ENCODE data around the gene SMARCA1.

Gene SMARCA1

DNA sequence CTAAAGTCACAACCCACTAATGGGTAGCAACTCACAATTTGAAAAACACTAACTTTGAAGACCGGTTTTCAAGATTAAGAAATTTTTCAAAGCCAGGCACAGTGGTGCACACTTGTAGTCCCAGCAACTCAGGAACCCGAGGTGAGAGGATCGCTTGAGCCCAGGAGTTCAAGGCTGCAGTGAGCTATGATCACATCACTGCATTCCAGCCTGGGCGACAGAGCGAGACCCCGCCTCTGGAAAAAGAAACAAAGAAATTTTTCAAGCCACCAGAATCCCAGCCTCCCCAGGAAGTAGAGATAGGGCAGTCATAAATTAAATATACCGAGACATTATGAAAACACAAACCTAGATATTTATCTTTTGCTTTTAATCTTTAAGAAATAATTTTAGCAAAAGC lies 13.0 kb downstream of the SMARCA1 start:
- no peak overlapping the region for H3K9ac ChIP-seq (ENCODE audit: low read length)
- no peak for DNase-seq
- no peak overlapping the region for H3K4me2 ChIP-seq (ENCODE audit: low read depth, low read length)
- no peaks in the 10 kb centered on the region for H3K27me3 ChIP-seq (replicated peaks; ENCODE audit: insufficient read depth, low read length)
- no peaks in the 10 kb centered on the region for H3K9me3 ChIP-seq (replicated peaks; ENCODE audit: insufficient read depth, low read length)
- H2AFZ ChIP-seq (ENCODE audit: low read length): no peak overlapping the region
- H3K9me2 ChIP-seq (replicated peaks; ENCODE audit: insufficient read depth, low read length): no peaks in the 10 kb centered on the region
- H3F3A ChIP-seq (ENCODE audit: insufficient read depth, low read length): no peaks in the 10 kb centered on the region
- H3K79me2 ChIP-seq (ENCODE audit: low read length): no peaks in the 10 kb centered on the region
- no peak overlapping the region for H3K4me3 ChIP-seq (ENCODE audit: low read length)
- no peak overlapping the region for H3K27ac ChIP-seq (ENCODE audit: low read length)
- H3K4me1 ChIP-seq (ENCODE audit: low read length): no peaks in the 10 kb centered on the region
- H4K20me1 ChIP-seq (ENCODE audit: insufficient read depth, low read length): no peaks in the 10 kb centered on the region
- TF ChIP-seq, protein P1, sequence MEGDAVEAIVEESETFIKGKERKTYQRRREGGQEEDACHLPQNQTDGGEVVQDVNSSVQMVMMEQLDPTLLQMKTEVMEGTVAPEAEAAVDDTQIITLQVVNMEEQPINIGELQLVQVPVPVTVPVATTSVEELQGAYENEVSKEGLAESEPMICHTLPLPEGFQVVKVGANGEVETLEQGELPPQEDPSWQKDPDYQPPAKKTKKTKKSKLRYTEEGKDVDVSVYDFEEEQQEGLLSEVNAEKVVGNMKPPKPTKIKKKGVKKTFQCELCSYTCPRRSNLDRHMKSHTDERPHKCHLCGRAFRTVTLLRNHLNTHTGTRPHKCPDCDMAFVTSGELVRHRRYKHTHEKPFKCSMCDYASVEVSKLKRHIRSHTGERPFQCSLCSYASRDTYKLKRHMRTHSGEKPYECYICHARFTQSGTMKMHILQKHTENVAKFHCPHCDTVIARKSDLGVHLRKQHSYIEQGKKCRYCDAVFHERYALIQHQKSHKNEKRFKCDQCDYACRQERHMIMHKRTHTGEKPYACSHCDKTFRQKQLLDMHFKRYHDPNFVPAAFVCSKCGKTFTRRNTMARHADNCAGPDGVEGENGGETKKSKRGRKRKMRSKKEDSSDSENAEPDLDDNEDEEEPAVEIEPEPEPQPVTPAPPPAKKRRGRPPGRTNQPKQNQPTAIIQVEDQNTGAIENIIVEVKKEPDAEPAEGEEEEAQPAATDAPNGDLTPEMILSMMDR (IDR thresholded peaks at IDR 0.05; ENCODE audit: low read length): no peak
- TF ChIP-seq EZH2 (optimal IDR thresholded peaks at IDR 0.05; ENCODE audit: low read depth, low read length): no peak
- TF ChIP-seq EZH2phosphoT487 (IDR thresholded peaks at IDR 0.05; ENCODE audit: low read length): no peak
- no peaks in the 10 kb centered on the region for H3K36me3 ChIP-seq (replicated peaks; ENCODE audit: insufficient read depth, low read length)

- no peaks in the 10 kb centered on the region for H3K36me3 ChIP-seq (replicated peaks; ENCODE audit: insufficient read depth, low read length)
- DNase-seq: no peak
- H3F3A ChIP-seq (ENCODE audit: insufficient read depth, low read length): no peaks in the 10 kb centered on the region
- H3K27ac ChIP-seq (ENCODE audit: low read length): no peak overlapping the region
- H3K79me2 ChIP-seq (ENCODE audit: low read length): no peaks in the 10 kb centered on the region
- no peaks in the 10 kb centered on the region for H3K9me3 ChIP-seq (replicated peaks; ENCODE audit: insufficient read depth, low read length)
- no peaks in the 10 kb centered on the region for H3K4me1 ChIP-seq (ENCODE audit: low read length)
- H2AFZ ChIP-seq (ENCODE audit: low read length): no peak overlapping the region
- no peaks in the 10 kb centered on the region for H4K20me1 ChIP-seq (ENCODE audit: insufficient read depth, low read length)
- no peak for TF ChIP-seq EZH2phosphoT487 (IDR thresholded peaks at IDR 0.05; ENCODE audit: low read length)
- no peak overlapping the region for H3K9ac ChIP-seq (ENCODE audit: low read length)
- no peak overlapping the region for H3K4me3 ChIP-seq (ENCODE audit: low read length)
- no peaks in the 10 kb centered on the region for H3K9me2 ChIP-seq (replicated peaks; ENCODE audit: insufficient read depth, low read length)
- no peaks in the 10 kb centered on the region for H3K27me3 ChIP-seq (replicated peaks; ENCODE audit: insufficient read depth, low read length)
- no peak overlapping the region for H3K4me2 ChIP-seq (ENCODE audit: low read depth, low read length)
Observed at GRCh38 chrX:129497146-129497843, 26.0 kb downstream of the SMARCA1 start.

- no peak overlapping the region for H3K9ac ChIP-seq (ENCODE audit: low read length)
- no peak for DNase-seq
- TF ChIP-seq EZH2 (optimal IDR thresholded peaks at IDR 0.05; ENCODE audit: low read depth, low read length) (no peak), EZH2phosphoT487 (IDR thresholded peaks at IDR 0.05; ENCODE audit: low read length) (no peak)
- TF ChIP-seq, protein P1 (IDR thresholded peaks at IDR 0.05; ENCODE audit: low read length): no peak
- H3K4me1 ChIP-seq (ENCODE audit: low read length): no peaks in the 10 kb centered on the region
- H3K27me3 ChIP-seq (replicated peaks; ENCODE audit: insufficient read depth, low read length): no peaks in the 10 kb centered on the region
- no peaks in the 10 kb centered on the region for H4K20me1 ChIP-seq (ENCODE audit: insufficient read depth, low read length)
- no peaks in the 10 kb centered on the region for H3K9me2 ChIP-seq (replicated peaks; ENCODE audit: insufficient read depth, low read length)
- no peaks in the 10 kb centered on the region for H3F3A ChIP-seq (ENCODE audit: insufficient read depth, low read length)
- H3K9me3 ChIP-seq (replicated peaks; ENCODE audit: insufficient read depth, low read length): no peaks in the 10 kb centered on the region
- no peak overlapping the region for H3K4me2 ChIP-seq (ENCODE audit: low read depth, low read length)
- no peaks in the 10 kb centered on the region for H3K36me3 ChIP-seq (replicated peaks; ENCODE audit: insufficient read depth, low read length)
- H3K4me3 ChIP-seq (ENCODE audit: low read length): no peak overlapping the region
- no peak overlapping the region for H2AFZ ChIP-seq (ENCODE audit: low read length)
- H3K79me2 ChIP-seq (ENCODE audit: low read length): no peaks in the 10 kb centered on the region
- no peak overlapping the region for H3K27ac ChIP-seq (ENCODE audit: low read length)
Observed at GRCh38 chrX:129496625-129497024, 26.7 kb downstream of the SMARCA1 start.

DNA sequence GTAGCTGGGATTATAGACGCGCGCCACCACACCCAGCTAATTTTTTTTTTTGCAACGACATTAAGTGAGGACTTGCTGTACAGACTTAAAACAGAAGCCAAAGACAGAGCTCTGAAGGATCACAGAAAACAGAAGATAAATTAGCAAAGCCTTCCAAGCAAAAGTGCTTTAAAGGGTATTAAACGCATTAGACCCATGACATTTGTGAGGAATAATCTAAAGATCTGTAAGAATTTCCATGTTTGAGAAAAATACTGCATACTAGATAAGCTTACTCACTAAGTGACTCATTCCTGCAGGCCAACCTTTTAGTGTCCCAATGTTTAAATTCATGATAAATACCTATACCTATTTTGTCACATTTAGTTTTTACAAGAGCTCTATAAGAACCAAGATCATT lies 27.4 kb downstream of the SMARCA1 start:
- Histone ChIP-seq H3K27ac (ENCODE audit: low read length) (no peak overlapping the region), H3K4me3 (ENCODE audit: low read length) (no peak overlapping the region), H3F3A (ENCODE audit: insufficient read depth, low read length) (no peaks in the 10 kb centered on the region), H3K9me2 (replicated peaks; ENCODE audit: insufficient read depth, low read length) (no peaks in the 10 kb centered on the region), H3K36me3 (replicated peaks; ENCODE audit: insufficient read depth, low read length) (no peaks in the 10 kb centered on the region), H3K4me2 (ENCODE audit: low read depth, low read length) (no peak overlapping the region), H3K79me2 (ENCODE audit: low read length) (no peaks in the 10 kb centered on the region), H2AFZ (ENCODE audit: low read length) (no peak overlapping the region), H3K9me3 (replicated peaks; ENCODE audit: insufficient read depth, low read length) (no peaks in the 10 kb centered on the region), H3K4me1 (ENCODE audit: low read length) (no peaks in the 10 kb centered on the region), H3K9ac (ENCODE audit: low read length) (no peak overlapping the region), H4K20me1 (ENCODE audit: insufficient read depth, low read length) (no peaks in the 10 kb centered on the region), H3K27me3 (replicated peaks; ENCODE audit: insufficient read depth, low read length) (no peaks in the 10 kb centered on the region)
- no peak for DNase-seq
- TF ChIP-seq, protein P1 (IDR thresholded peaks at IDR 0.05; ENCODE audit: low read length): no peak
- no peak for TF ChIP-seq EZH2 (optimal IDR thresholded peaks at IDR 0.05; ENCODE audit: low read depth, low read length)
- no peak for TF ChIP-seq EZH2phosphoT487 (IDR thresholded peaks at IDR 0.05; ENCODE audit: low read length)

Measured in MM.1S (cell line).